Measurements from ENCODE around the gene ATP9A.
"Not testable (repeated sequence)": the region's sequence is repeated elsewhere in the genome, so short reads cannot be mapped to it uniquely, and the experiment has no call there.

ATP9A gene

GRCh38 chr20:51696304-51697071, 71.7 kb downstream of the ATP9A start:
- no peak for DNase-seq (ENCODE audit: low read depth in 1 of 2, low spot score in 1 of 2)

DNA sequence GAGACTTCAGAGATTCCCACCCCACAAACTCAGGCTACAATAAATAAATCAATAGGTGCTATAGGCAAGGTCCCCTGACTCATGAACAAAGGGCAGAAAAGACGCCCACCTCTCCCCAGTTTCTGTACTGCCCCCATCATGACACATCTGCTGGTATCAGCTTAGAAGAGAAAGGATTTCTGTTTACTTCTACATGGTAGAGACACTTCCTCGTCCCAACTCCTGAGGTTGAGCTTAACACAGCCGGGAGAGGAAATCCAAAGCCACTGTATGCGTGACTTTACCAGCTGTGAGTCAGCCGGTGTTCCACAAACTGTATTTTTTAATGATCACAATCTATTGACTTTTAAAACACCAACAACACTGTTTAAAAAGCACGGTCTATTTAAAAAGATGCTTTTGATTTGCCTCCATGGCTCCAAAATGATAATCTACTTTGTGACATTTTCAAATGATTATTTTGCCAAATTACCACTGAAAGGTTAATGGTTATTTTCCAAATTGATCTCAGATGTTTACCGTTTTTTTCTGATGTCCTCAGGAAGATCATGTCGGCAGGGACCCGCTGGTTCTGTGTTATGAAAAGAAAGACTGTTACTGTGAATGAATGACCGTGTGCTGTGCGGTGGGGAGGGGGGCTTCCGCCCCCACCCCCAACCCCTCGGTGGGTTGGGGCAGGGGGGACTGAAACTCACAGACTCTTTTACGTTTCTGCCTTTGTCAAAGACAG, 72.5 kb downstream of the ATP9A start:
- no peak for DNase-seq (ENCODE audit: low read depth in 1 of 2, low spot score in 1 of 2)

- DNase-seq (ENCODE audit: low read depth in 1 of 2, low spot score in 1 of 2), result no peak
Measured at GRCh38 chr20:51692806-51693400, 75.3 kb downstream of the ATP9A start.

GRCh38 chr20:51691703-51692102, 76.5 kb downstream of the ATP9A start:
- no peak for DNase-seq (ENCODE audit: low read depth in 1 of 2, low spot score in 1 of 2)

GRCh38 chr20:51688600-51689244, 79.5 kb downstream of the ATP9A start:
- no peak for DNase-seq (ENCODE audit: low read depth in 1 of 2, low spot score in 1 of 2)

DNA sequence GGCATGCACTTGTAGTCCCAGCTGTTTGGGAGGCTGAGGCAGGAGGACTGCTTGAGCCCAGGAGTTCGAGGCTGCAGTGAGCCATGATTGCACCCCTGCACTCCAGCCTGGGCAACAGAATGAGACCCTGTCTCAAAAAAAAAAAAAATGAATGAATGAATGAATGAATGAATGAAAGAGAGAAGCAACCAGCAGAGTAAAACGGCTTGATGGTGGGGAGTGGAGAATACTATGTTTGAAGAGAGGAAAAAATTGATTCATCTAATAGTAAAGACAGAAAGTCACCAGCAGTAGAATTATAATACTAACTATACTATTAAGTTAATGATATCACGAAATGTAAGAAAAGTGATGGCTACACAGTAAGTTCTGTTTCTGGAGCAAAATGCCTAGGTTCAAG, 80.6 kb downstream of the ATP9A start:
- no peak for DNase-seq (ENCODE audit: low read depth in 1 of 2, low spot score in 1 of 2)

DNA sequence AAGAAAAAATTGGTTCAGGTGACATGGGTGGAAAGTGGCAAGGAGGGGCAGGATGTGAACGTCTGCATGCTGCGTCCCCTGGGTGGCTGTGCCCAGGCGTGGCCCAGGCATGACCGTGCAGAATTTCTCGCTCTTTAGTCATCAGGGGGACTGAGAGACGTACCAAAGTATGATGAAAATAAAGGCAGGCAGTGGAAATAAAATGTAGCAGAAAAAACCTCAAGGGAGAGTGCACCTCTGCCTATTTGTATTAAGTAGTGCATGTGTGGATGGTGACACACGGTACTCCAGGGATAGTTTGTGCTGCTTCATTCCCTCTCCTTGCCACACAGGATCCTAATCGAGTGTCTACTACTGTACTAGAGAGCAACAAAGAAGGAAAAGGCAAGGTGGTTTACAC, 81.1 kb downstream of the ATP9A start:
- no peak for DNase-seq (ENCODE audit: low read depth in 1 of 2, low spot score in 1 of 2)

GRCh38 chr20:51685494-51685893, 82.7 kb downstream of the ATP9A start:
- DNase-seq (ENCODE audit: low read depth in 1 of 2, low spot score in 1 of 2), result not testable (repeated sequence)

DNA sequence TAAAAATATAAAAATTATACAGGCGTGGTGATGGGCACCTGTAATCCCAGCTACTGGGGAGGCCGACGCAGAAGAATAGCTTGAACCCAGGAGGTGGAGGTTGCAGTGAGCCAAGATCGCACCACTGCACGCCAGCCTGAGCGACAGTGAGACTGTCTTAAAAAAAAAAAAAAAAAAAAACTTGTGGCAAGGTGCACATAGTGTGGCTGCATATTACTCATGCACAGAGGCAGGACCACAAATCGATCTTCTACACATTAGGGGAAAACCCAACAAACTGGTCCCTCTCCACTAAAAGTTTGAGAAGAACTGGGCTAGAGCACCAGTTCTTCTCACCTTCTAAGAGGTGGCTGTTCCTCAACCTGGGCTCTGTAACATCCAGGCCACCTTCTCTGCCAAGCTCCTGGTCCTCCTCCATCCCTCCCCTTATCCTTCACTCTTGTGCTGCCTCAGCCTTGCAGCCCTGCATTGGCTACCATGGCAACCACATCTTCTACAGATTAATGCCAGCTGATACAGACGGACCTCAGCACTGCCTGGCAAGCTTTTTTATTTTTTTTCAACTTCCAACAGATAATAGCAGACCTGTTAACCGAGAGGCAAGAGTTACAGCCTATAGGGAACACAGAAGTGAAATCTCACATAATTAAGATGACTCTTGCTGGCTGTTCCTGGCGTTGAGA, 88.0 kb downstream of the ATP9A start:
- no peak for DNase-seq (ENCODE audit: low read depth in 1 of 2, low spot score in 1 of 2)

DNA sequence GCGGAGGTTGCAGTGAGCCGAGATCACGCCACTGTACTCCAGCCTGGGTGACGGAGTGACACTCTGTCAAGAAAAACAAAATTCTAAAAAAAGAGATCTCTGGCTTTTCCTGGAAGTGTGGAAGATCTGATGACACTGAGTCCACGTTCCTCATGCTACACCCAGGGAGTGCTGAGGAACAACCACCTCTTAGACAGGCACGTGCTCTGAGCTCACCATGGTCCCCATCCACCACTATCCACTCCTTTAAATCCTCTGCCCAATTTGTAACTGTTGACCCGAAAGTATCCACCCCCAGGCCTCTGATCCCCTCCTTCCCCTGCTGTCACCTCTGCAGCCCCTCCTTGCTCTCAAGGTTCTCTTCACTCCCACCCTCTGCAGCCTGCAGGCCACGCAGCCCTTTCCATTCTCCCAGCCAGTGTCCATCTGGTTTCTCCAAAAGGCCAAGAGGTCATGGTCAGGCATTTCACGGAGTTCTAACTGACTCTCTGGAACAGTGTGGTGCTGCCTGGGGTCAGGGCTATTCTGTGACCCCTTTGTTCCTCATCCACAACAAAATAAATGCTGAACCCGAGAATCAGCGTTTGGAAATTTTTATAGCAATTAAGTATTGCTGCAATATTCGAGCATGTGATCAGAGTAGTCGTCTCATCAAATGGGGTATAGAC, 88.8 kb downstream of the ATP9A start:
- no peak for DNase-seq (ENCODE audit: low read depth in 1 of 2, low spot score in 1 of 2)

- DNase-seq (ENCODE audit: low read depth in 1 of 2, low spot score in 1 of 2), result no peak
Measured at GRCh38 chr20:51678026-51678697, 90.0 kb downstream of the ATP9A start.

- DNase-seq (ENCODE audit: low read depth in 1 of 2, low spot score in 1 of 2), result no peak
Measured at GRCh38 chr20:51668947-51669346, 99.2 kb downstream of the ATP9A start.

DNA sequence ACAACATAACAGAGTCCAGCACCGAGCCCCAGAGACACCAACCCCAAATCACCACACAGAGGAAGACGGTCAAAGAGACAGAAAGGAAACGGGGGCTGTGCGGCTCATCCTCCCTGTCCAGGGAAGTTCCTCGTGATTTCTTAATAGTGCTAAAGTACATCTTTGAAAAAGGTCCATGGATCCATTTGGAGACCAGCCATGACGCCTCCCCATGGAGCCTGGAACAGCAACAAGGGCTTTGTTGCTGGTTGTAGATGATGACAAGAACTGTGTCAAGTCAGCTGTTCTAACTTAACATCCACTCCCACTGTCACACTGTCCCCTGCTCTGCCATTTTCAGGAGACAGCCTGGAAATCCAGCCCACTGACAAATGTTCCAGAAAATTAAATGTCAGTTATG, 99.7 kb downstream of the ATP9A start:
- no peak for DNase-seq (ENCODE audit: low read depth in 1 of 2, low spot score in 1 of 2)

DNA sequence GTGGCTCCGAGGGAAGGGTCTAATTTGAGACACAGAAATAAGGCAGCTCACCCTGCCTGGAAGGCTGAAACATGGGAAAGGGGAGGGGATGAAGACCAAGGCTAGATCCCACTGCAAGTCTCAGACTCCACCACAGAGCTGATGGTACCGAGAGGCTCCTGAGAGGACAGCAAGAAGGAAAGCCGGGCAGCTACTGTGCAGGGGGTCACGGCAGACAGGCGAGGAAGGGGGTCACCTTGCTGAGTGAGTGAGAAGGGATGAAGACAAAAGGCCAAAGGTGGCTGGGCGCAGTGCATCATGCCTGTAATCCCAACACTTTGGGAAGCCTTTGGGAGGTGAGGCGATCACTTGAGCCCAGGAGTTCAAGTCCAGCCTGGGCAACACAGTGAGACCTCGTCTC, 100.7 kb downstream of the ATP9A start:
- no peak for DNase-seq (ENCODE audit: low read depth in 1 of 2, low spot score in 1 of 2)

GRCh38 chr20:51667002-51667408, 101.2 kb downstream of the ATP9A start:
- no peak for DNase-seq (ENCODE audit: low read depth in 1 of 2, low spot score in 1 of 2)

DNA sequence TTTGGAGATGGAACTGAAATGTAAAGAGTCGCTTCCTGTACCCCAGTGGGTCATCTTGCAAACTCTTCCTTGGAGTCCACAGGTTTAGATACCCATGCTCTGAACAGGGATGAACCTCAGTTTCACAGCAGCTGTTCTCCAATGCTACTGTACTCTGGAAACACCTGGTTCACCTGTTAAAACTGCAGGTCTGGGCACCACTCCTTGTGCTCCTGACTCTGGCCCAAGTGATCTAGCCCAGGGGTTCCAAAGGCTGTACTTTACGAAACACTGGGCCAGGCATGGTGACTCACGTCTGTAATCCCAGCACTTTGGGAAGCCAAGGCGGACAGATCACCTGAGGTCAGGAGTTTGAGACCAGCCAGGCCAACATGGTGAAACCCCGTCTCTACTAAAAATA, 102.1 kb downstream of the ATP9A start:
- no peak for DNase-seq (ENCODE audit: low read depth in 1 of 2, low spot score in 1 of 2)

DNA sequence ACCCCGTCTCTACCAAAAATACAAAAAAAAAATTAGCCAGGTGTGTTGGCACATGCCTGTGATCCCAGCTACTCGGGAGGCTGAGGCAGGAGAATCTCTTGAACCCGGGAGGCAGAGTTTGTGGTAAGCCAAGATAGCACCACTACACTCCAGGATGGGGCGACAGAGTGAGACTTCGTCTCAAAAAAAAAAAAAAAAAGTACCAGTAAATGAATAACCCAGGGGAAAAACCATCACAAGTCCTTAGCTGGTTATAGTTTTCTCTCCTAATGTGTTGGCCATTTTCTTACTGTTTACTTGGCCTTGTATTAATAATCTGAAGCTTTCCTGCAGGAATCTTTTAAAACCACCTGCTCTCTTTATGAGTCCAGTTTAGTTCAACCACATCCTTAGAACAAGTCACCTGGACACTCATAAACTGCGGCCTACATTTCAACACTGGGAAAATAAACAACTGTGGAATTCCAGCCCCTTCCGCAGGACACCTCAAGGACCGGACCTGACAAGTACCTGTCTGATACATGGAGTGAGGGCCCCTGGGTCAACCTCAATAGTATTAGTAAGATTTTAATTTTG, 102.6 kb downstream of the ATP9A start:
- no peak for DNase-seq (ENCODE audit: low read depth in 1 of 2, low spot score in 1 of 2)

GRCh38 chr20:51661609-51662178, 106.5 kb downstream of the ATP9A start:
- DNase-seq (ENCODE audit: low read depth in 1 of 2, low spot score in 1 of 2), result peak in 1 of 2 donors; percentile 55
